Dermis blood vessel endothelial cell (primary cell): ENCODE results near the gene CNPY2. TPM values are rescaled to one million over a fixed set of nuclear protein-coding genes. Genes with fewer than 3 reads are reported as not detected.
"Not testable (repeated sequence)": the region's sequence is repeated elsewhere in the genome, so short reads cannot be mapped to it uniquely, and the experiment has no call there.

Experiments
- DNase-seq: peaks from one replicate; pipeline ENCODE4 v3.0.0; 2010
- total RNA-seq: library from RNA; depleted of rRNA; stranded (reverse); fragments of >200 nt; gene quantifications from 2 replicates; pipeline ENCODE4 v1.2.3, GENCODE V29; 2014

CNPY2 gene
- total RNA-seq, 1 donor from 2014 or later, result 94.8 TPM

GRCh38 chr12:56297400-56297799 lies 18.4 kb downstream of the CNPY2 start:
- DNase-seq, result no peak

DNA sequence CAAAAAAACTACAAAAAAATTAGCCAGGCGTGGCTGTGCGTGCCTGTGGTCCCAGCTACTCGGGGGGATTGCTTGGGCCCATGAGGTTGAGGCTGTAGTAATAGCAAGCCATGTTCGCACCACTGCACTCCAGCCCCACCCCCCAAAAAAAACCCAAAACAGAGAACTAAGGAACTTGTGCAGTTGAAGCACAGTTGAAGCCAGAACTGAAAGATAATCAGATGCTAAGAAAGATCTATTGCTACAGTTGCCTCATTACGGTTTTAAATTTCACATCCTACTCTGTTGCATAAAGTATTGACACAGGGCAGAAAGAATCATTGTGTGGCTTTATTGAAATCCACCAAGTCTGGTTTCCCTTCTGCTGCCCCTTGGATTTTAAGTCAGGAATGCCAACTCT lies 19.5 kb downstream of the CNPY2 start:
- DNase-seq, result no peak

DNA sequence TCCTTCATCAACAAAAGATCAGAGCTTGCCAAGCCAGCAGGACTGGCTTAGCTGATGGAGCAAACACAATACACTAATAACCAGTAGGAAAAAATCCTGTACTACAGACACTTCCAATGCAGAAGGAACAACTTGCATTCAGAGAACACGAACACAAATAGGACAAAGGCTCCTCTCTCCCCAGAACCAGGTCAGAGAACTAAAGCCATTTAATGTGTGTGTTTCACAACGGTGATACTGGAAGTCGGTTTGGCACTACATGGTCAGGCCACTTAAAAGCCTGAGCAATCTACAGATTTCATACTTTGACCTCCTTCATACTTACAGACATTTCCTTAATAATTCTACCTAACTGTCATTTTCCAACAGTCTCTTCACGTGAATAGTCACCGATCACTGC lies 22.0 kb downstream of the CNPY2 start:
- no peak for DNase-seq

- DNase-seq, result no peak
Observed at GRCh38 chr12:56288705-56289387, 26.9 kb downstream of the CNPY2 start.

GRCh38 chr12:56286044-56286830 lies 29.6 kb downstream of the CNPY2 start:
- peak; percentile 56 for DNase-seq

DNA sequence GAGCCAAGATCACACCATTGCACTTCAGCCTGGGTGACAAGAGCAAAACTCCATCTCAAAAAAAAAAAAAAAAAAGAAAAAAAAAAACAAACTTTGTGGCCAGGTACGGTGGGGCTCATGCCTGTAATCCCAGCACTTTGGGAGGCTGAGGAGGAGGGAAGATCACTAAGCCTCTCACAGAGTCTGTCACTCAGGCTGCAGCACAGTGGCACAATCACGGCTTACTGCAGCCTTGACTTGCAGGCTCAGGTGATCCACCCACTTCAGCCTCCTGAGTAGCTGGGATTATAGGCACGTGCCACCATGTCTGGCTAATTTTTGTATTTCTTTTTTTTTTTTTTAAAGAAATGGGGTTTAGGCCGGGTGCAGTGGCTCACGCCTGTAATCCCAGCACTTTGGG lies 31.5 kb downstream of the CNPY2 start:
- not testable (repeated sequence) for DNase-seq

GRCh38 chr12:56282579-56282978 lies 33.2 kb downstream of the CNPY2 start:
- no peak for DNase-seq

- DNase-seq, result no peak
Observed at GRCh38 chr12:56282030-56282429, 33.8 kb downstream of the CNPY2 start.

DNA sequence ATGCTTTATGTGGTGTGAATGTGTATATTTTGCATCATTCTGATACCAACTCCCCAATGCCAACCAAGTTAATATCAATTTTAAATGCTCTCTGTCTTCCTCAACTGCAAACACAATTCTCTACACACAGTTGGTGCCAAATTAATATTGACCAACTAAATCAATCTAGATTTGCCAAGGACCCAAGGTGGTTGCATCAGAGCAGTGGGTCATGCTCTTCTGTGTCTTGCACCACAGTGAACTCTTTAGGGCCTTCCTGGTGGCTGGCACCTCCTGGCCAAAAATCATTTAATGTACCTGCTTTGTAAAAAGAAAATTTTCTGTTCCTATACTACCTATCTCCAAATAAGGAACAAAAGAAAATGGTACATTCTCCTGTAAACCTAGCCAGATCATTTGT lies 34.9 kb downstream of the CNPY2 start:
- DNase-seq, result no peak

GRCh38 chr12:56278905-56279304 lies 36.9 kb downstream of the CNPY2 start:
- no peak for DNase-seq

- DNase-seq, result no peak
Observed at GRCh38 chr12:56274299-56274698, 41.5 kb downstream of the CNPY2 start.

GRCh38 chr12:56272468-56272867 lies 43.3 kb downstream of the CNPY2 start:
- not testable (repeated sequence) for DNase-seq

- DNase-seq, result peak; percentile 55
Observed at GRCh38 chr12:56271031-56271430, 44.8 kb downstream of the CNPY2 start.

- DNase-seq, result no peak
Observed at GRCh38 chr12:56267443-56268071, 48.2 kb downstream of the CNPY2 start.

DNA sequence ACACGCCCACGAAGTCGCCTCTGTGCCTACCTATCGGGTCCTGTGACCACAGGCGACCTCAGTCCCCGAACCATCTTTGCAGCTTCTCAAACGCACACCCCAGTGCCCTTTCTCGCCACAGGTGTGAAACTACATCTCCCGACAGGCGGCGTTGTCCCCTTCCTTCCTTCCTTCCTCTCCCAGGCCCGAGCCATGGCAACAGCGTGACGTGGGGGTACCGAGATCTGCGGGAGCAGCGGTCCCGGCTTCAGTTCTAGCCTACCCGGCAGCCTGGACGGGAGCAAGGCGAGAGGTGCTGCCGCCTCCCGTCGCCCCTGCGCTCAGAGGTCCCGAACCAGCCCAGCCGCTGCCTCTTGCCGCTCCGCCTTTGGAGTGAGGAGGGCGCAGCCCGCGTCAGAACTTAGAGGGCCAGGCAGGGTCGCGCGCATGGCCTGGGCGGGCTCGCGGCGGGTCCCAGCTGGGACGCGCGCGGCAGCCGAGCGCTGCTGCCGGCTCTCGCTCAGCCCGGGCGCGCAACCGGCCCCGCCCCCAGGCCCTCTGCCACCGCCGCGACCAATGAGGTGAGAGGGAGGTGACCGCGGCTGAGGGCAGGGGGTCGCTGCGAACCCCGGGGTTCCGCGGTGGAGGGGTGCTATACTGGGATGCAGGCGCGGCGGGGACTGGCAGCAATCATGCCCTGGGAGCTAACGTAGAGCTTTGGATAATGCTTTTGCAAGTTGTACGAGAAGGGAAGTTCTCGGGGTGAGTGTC lies 48.9 kb downstream of the CNPY2 start, which contains the start of gene COQ10A:
TSS of gene COQ10A (plus strand) at position 250 of the 750 bp plus-strand sequence. CDS start at position 427, 177 bp downstream.
- DNase-seq, result peak; percentile 86

DNA sequence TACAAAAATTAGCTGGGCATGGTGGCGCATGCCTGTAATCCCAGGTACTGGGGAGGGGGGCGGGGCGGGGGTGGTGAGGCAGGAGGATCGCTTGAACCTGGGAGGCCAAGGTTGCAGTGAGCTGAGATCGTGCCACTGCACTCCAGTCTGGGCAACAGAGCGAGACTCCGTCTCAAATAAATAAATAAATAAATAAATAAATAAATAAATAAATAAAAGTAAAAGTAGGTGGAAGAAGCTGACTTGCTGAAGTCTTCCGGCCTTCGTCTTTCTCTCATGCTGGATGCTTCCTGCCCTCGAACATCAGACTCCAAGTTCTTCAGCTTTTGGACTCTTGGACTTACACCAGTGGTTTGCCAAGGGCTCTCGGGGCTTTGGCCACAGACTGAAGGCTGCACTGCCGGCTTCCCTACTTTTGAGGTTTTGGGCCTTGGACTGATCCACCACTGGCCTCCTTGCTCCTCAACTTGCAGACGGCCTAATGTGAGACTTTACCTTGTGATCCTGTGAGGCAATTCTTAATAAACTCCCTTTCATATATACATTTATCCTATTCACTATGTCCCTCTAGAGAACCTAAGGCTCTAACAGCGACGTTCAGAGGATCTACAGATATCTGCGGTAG lies 49.6 kb downstream of the CNPY2 start:
- not testable (repeated sequence) for DNase-seq

GRCh38 chr12:56262955-56263354 lies 52.8 kb downstream of the CNPY2 start:
- not testable (repeated sequence) for DNase-seq

- DNase-seq, result no peak
Observed at GRCh38 chr12:56261503-56262232, 54.1 kb downstream of the CNPY2 start.

- DNase-seq, result no peak
Observed at GRCh38 chr12:56260921-56261320, 54.9 kb downstream of the CNPY2 start.

DNA sequence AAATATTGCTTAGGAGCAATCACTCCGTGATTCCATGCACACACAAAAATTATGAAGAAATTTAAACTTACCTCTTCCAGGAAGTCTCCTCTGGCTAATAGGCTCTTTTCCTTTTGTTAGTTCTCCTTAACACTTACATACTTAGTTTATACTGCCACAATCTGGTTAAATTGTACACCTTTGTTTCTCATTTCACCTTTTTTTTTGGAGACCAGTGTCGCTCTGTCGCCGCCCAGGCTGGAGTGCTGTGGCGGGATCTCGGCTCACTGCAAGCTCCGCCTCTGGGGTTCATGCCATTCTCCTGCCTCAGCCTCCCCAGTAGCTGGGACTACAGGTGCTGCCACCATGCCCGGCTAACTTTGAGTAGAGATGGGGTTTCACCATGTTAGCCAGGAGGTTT lies 55.4 kb downstream of the CNPY2 start:
- no peak for DNase-seq
